Neuronal stem cell (in vitro differentiated cells): ENCODE data around the gene CCR4.

Experiments
- DNase-seq: peaks from one replicate; pipeline ENCODE4 v3.0.0-alpha.2; 2013; ENCODE audit warnings: low spot score
- H2AFZ ChIP-seq: one replicate; pipeline ENCODE4 v1.6.1; 2013; ENCODE audit warnings: mild to moderate bottlenecking, low read length, inconsistent platforms
- H2AK5ac ChIP-seq: 2 replicates; pipeline ENCODE4 v1.6.1; 2013; ENCODE audit warnings: low read depth, mild to moderate bottlenecking, inconsistent platforms, low read length, moderate library complexity, mixed read lengths
- H2BK120ac ChIP-seq: 2 replicates; pipeline ENCODE4 v1.6.1; 2013; ENCODE audit warnings: low read depth, mild to moderate bottlenecking, inconsistent platforms, low read length, moderate library complexity, mixed read lengths
- H2BK12ac ChIP-seq: one replicate; pipeline ENCODE4 v1.6.1; 2013; ENCODE audit warnings: low read length, inconsistent platforms
- H2BK15ac ChIP-seq: 2 replicates; pipeline ENCODE4 v1.6.1; 2013; ENCODE audit warnings: mild to moderate bottlenecking, low read length, inconsistent platforms, mixed read lengths
- H2BK5ac ChIP-seq: one replicate; pipeline ENCODE4 v1.6.1; 2013; ENCODE audit warnings: inconsistent platforms, mild to moderate bottlenecking, low read length, moderate library complexity
- H3K14ac ChIP-seq: one replicate; pipeline ENCODE4 v1.6.1; 2013; ENCODE audit warnings: low read length, inconsistent platforms
- H3K18ac ChIP-seq: 2 replicates; pipeline ENCODE4 v1.6.1; 2013; ENCODE audit warnings: low read length, inconsistent platforms
- H3K23ac ChIP-seq: 2 replicates; pipeline ENCODE4 v1.6.1; 2013; ENCODE audit warnings: low read depth, mild to moderate bottlenecking, mixed read lengths, low read length, inconsistent platforms; ENCODE audit not compliant: poor library complexity
- H3K27ac ChIP-seq: replicated peaks from 3 replicates; pipeline ENCODE4 v1.5.1; 2013; ENCODE audit warnings: low read length, inconsistent platforms
- H3K27me3 ChIP-seq, 3 experiments: 2 replicates each; pipeline ENCODE4 v1.6.1; 2013; ENCODE audit warnings: low read length in 3 of 3, mild to moderate bottlenecking in 2 of 3, inconsistent platforms in 1 of 3, low read depth in 1 of 3, mixed read lengths in 1 of 3, moderate library complexity in 1 of 3; ENCODE audit not compliant: control insufficient read depth in 3 of 3, insufficient read depth in 3 of 3
- H3K36me3 ChIP-seq, 2 donors: replicated peaks in 1 of 2; 2 replicates each; pipeline ENCODE4 v1.6.1; 2013; ENCODE audit warnings: low read length in 2 of 2; ENCODE audit not compliant: control insufficient read depth in 2 of 2, insufficient read depth in 2 of 2
- H3K4ac ChIP-seq: 2 replicates; pipeline ENCODE4 v1.6.1; 2013; ENCODE audit warnings: inconsistent platforms, mild to moderate bottlenecking, low read length, moderate library complexity
- H3K4me1 ChIP-seq, 2 donors: 1 replicate in 1 of 2; 2 replicates in 1 of 2; pipeline ENCODE4 v1.6.1; 2013; ENCODE audit warnings: low read length in 2 of 2, low read depth in 1 of 2; ENCODE audit not compliant: control insufficient read depth in 2 of 2, insufficient read depth in 1 of 2
- H3K4me2 ChIP-seq: one replicate; pipeline ENCODE4 v1.6.1; 2013; ENCODE audit warnings: mild to moderate bottlenecking, low read length, inconsistent platforms; ENCODE audit not compliant: insufficient read depth, poor library complexity, severe bottlenecking
- H3K4me3 ChIP-seq, 2 donors: 2 replicates each; pipeline ENCODE4 v1.5.1; 2013; ENCODE audit warnings: low read length in 2 of 2, mild to moderate bottlenecking in 2 of 2, inconsistent platforms in 1 of 2, moderate library complexity in 1 of 2
- H3K79me1 ChIP-seq: one replicate; pipeline ENCODE4 v1.6.1; 2013; ENCODE audit warnings: low read depth, mild to moderate bottlenecking, inconsistent platforms, low read length, moderate library complexity
- H3K9ac ChIP-seq: one replicate; pipeline ENCODE4 v1.6.1; 2013; ENCODE audit warnings: mild to moderate bottlenecking, low read depth, low read length, inconsistent platforms; ENCODE audit not compliant: poor library complexity
- H3K9me3 ChIP-seq, 2 donors: replicated peaks in 1 of 2; 2 replicates each; pipeline versions ENCODE3 to v1.6.1; 2013; ENCODE audit warnings: low read length in 2 of 2, mild to moderate bottlenecking in 2 of 2, inconsistent platforms in 1 of 2, low read depth in 1 of 2, mixed read lengths in 1 of 2, moderate library complexity in 1 of 2; ENCODE audit not compliant: control insufficient read depth in 2 of 2, insufficient read depth in 1 of 2
- H4K8ac ChIP-seq: one replicate; pipeline ENCODE4 v1.6.1; 2013; ENCODE audit warnings: low read depth, mild to moderate bottlenecking, inconsistent platforms, low read length, moderate library complexity
- H4K91ac ChIP-seq: one replicate; pipeline ENCODE4 v1.6.1; 2013; ENCODE audit warnings: low read length, low read depth, mild to moderate bottlenecking, inconsistent platforms; ENCODE audit not compliant: poor library complexity
- WGBS, 2 donors: extraction: QIAGEN DNeasy Blood & Tissue Kit; methylation state at CpG; one replicate each; pipeline ENCODE4 v1.1.7; 2013; ENCODE audit warnings: missing lambda C conversion rate in 2 of 2, mixed read lengths in 1 of 2; ENCODE audit not compliant: insufficient read length in 2 of 2, insufficient replicate concordance in 1 of 2; ENCODE audit errors: extremely low coverage in 2 of 2; 5-methylcytosine and 5-hydroxymethylcytosine counted together

CCR4 gene

DNA sequence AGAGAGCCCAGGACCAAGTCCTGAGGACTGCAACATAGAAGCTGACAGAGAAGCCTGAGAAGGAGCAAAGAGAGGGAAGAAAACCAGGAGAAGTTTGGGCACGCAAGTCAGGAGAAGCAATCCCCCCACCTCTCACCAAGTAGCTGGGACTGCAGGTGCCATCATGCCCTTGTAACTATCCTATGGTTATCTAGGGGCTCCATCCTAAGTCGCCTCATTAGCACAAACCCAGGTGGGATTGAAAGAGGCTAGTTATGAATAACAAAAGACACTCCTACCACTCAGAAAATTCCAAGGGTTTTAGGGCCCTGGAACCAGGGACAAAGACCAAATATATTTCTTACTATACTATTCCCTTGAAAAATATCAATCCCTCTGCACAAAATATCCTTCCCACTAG is 53.5 kb downstream of the CCR4 start:
- Histone ChIP-seq H3K4me1 (no peaks in the 10 kb centered on the region), H3K36me3 (peaks cover 0 to 7% of the 10 kb centered on the region in 2 donors), H4K8ac (no peak overlapping the region), H3K23ac (no peak overlapping the region), H3K18ac (no peak overlapping the region), H2BK15ac (no peak overlapping the region), H3K27ac (no peak overlapping the region), H2AK5ac (no peak overlapping the region), H3K9ac (no peak overlapping the region), H3K14ac (no peak overlapping the region), H3K9me3 (no peaks in the 10 kb centered on the region), H3K27me3 (no peaks in the 10 kb centered on the region), H4K91ac (no peak overlapping the region), H3K4ac (no peak overlapping the region), H2BK120ac (no peak overlapping the region), H2BK12ac (no peak overlapping the region), H3K79me1 (peaks cover 1% of the 10 kb centered on the region), H2AFZ (no peak overlapping the region), H3K4me2 (no peak overlapping the region), H2BK5ac (no peak overlapping the region), H3K4me3 (no peak overlapping the region)
- no peak for DNase-seq
- WGBS, 2 donors = no CpG with 5 or more reads among the region's 2 CpGs
